ENCODE measurements around the gene SGIP1.

The SGIP1 gene

GRCh38 chr1:66533804-66534740, at the start of gene SGIP1:
TSS of gene SGIP1 (plus strand) at chr1:66534153. CDS start at chr1:66534359, 206 bp downstream.
- DNase-seq = no peak

GRCh38 chr1:66489151-66489550, 44.8 kb upstream of the SGIP1 start:
- DNase-seq = no peak

DNA sequence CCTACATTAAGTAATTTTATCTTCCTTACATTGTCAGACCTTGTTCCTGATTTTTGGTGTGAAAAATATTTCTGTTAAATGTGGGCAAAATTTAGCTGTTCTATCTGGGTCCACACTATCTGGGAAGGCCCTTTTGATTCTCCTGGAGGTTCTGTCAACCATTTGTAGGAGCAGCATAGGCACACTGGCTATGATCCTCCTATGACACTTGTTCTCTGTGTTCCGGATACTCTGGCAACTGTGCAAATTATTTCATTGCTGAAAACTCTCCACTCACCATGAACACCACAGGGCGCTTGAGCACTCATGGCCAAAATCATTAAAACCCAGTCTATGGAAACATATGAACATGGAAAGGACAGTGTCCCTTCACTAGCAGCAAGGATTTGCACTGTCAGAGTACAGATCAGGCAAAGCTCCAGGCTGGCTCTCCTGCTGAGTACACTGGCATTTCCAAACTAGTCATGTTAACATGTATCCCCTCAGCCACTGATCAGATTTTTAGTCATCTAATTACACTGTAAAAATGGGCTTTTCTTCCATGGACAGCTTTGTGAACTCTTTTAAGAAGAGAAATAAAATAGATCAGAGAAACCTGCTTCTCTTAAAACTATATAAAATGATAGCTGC, 43.9 kb upstream of the SGIP1 start:
- DNase-seq = no peak

- DNase-seq = no peak
Observed at GRCh38 chr1:66490816-66491215, 43.1 kb upstream of the SGIP1 start.

DNA sequence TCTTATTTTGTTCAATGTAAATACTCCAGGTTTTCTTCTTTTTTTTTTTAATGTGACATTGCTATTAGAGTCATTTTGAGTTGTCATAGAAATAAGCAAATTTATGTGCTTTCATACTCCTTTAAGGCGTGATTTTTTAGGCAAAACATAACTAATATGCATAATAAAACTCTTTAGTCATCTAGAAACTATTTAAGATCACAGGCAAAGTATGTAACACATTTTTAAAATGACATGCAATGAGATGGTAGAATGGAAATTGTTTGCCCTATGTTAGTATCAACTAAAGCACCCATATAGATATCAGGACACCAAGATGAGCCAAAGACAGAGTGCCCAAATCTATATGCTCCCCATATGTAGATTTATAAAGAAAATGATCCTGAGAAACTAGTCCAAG, 41.5 kb upstream of the SGIP1 start:
- DNase-seq = no peak

GRCh38 chr1:66493731-66494130, 40.2 kb upstream of the SGIP1 start:
- no peak for DNase-seq

DNA sequence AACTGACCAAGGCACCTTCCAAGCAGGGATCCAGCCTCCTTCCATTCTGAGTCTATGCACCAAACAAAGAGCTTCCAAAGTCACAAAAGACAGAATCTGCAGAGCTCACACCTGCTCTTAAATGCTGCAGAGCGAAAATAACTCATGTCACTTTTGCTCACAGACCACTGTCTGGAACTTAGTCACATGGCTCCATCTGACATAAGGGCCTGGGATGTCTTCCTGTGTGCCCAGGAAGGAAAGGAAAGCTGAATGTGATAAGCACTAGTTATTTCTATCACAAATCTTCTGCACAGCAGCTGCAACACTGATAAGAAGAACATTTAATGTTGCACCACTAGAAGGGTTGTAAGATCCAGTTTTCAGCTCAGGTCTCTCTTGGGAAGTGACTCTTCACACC, 39.5 kb upstream of the SGIP1 start:
- no peak for DNase-seq

- no peak for DNase-seq
Observed at GRCh38 chr1:66495495-66495894, 38.5 kb upstream of the SGIP1 start.

DNA sequence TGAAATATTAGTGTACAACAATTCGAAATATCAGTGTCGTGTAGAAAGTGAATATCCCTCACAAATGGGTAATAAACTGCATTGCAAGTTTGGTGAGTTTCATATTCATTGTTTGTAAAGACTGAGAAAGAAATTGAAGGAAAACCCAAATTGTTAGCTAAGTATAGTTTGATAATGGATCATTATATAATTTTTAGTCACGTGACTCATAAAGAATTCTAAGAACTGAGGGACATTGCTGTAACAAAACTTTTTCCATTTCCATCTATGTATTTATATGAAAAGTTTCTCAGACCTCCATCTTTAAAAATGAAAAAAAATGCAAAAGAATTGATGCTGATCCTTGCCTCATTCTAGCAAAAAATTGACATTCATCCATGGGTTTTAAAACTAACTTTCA, 36.0 kb upstream of the SGIP1 start:
- no peak for DNase-seq

- DNase-seq = no peak
Observed at GRCh38 chr1:66500301-66500700, 33.7 kb upstream of the SGIP1 start.

- no peak for DNase-seq
Observed at GRCh38 chr1:66502086-66502485, 31.9 kb upstream of the SGIP1 start.

GRCh38 chr1:66503841-66504470, 30.0 kb upstream of the SGIP1 start:
- no peak for DNase-seq

GRCh38 chr1:66505671-66506392, 28.1 kb upstream of the SGIP1 start:
- DNase-seq = no peak

- DNase-seq = no peak
Observed at GRCh38 chr1:66506393-66506687, 27.6 kb upstream of the SGIP1 start.

GRCh38 chr1:66506991-66507390, 27.0 kb upstream of the SGIP1 start:
- DNase-seq = no peak

GRCh38 chr1:66510407-66510806, 23.5 kb upstream of the SGIP1 start:
- DNase-seq = no peak

GRCh38 chr1:66511118-66511517, 22.8 kb upstream of the SGIP1 start:
- DNase-seq = no peak

DNA sequence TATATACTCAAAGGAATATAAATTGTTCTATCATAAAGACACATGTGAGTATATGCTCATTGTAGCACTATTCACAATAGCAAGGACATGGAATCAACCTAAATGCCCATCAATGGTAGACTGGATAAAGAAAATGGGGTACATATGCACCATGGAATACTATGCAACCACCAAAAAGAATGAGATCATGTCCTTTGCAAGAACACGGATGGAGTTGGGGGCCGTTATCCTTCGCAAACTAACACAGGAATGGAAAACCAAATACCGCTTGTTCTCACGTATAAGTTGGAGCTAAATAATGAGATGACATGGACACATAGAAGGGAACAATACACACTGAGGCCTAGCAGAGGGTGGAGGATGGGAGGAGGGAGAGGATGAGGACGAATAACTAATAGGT, 16.0 kb upstream of the SGIP1 start:
- no peak for DNase-seq

GRCh38 chr1:66518654-66519053, 15.3 kb upstream of the SGIP1 start:
- no peak for DNase-seq

GRCh38 chr1:66519992-66520391, 14.0 kb upstream of the SGIP1 start:
- no peak for DNase-seq

DNA sequence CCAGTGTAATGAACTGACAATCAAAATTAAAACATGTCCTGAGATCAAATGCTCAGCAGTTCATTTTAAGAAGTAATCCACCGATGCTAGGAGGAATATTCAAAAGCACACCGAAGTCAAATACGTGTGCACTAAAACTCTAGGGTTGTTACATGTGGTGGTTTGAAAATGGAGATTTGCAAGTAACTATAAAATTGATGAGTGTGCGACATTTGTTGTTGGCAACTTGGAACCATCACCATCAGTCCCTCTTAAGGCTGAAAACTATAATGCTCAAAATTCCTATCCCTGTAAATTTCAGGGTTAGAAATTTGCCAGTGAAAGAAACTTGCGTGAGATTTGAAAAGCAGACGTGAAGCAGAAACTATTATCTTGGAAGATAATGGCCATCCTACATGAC, 13.3 kb upstream of the SGIP1 start:
- DNase-seq = no peak

- no peak for DNase-seq
Observed at GRCh38 chr1:66521721-66522365, 12.1 kb upstream of the SGIP1 start.

DNA sequence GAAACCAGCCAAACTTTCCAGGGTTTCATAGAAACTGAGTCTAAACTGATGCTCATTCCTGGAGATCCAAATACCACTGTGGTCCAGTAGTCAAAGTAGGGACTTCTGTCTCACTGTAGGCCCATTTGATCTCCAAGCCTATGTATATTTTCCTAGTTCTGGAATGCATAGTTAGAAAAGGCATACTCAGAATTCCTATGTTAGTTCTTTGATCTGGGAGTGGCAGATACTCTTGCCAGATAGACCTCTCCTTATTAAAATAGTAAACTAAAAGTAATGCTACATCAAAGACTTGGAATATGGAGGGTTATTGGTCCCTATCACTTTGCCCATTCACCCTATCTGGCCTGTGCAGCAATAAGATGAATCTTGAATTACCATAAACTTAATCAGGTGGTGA, 10.4 kb upstream of the SGIP1 start:
- DNase-seq = no peak

Measured in activated CD8-positive, alpha-beta memory T cell treated with anti-CD3 and anti-CD28 coated beads, Interleukin-2, amount 50 U/mL, for 48 hours (primary cell).